OCI-LY1 (cell line): ENCODE results near the gene GPR158.
"Not testable (repeated sequence)": the region's sequence is repeated elsewhere in the genome, so short reads cannot be mapped to it uniquely, and the experiment has no call there.

Experiments used
- H2AFZ ChIP-seq: fragments of 200-600 bp; sonication (generic), shearing (Covaris generic); 2 replicates; pipeline ENCODE4 v1.6.0; 2014; ENCODE audit warnings: antibody characterized with exemption, mild to moderate bottlenecking, low read length
- H3F3A ChIP-seq: fragments of 200-600 bp; sonication (generic), shearing (Covaris generic); 2 replicates; pipeline ENCODE4 v1.6.0; 2014; ENCODE audit warnings: mild to moderate bottlenecking, antibody characterized with exemption, low read length, moderate library complexity; ENCODE audit not compliant: insufficient read depth
- H3K27ac ChIP-seq: fragments of 200-600 bp; sonication (generic); 2 replicates; pipeline ENCODE4 v1.5.1; 2014; ENCODE audit warnings: low read length, mixed run types, mild to moderate bottlenecking, low read depth; ENCODE audit not compliant: poor library complexity, severe bottlenecking
- H3K27me3 ChIP-seq: fragments of 200-600 bp; sonication (generic); 2 replicates; pipeline ENCODE4 v1.6.0; 2014; ENCODE audit warnings: antibody characterized with exemption, mild to moderate bottlenecking, low read length, moderate library complexity; ENCODE audit not compliant: insufficient read depth
- H3K36me3 ChIP-seq: fragments of 200-600 bp; sonication (generic); 2 replicates; pipeline ENCODE4 v1.6.1; 2014; ENCODE audit warnings: mild to moderate bottlenecking, antibody characterized with exemption, low read length, moderate library complexity, mixed read lengths; ENCODE audit not compliant: insufficient read depth
- H3K4me1 ChIP-seq: fragments of 200-600 bp; sonication (generic); 2 replicates; pipeline ENCODE4 v1.5.1; 2014; ENCODE audit warnings: mild to moderate bottlenecking, low read length, moderate library complexity; ENCODE audit not compliant: insufficient read depth, severe bottlenecking
- H3K4me2 ChIP-seq: fragments of 200-600 bp; sonication (generic), shearing (Covaris generic); 2 replicates; pipeline ENCODE4 v1.6.1; 2014; ENCODE audit warnings: low read length
- H3K4me3 ChIP-seq: fragments of 200-600 bp; sonication (generic); 2 replicates; pipeline ENCODE4 v1.5.1; 2014; ENCODE audit warnings: low read length, low read depth, mild to moderate bottlenecking, mixed read lengths; ENCODE audit not compliant: poor library complexity, severe bottlenecking
- H3K79me2 ChIP-seq: fragments of 200-600 bp; shearing (Covaris generic); 2 replicates; pipeline ENCODE4 v1.6.1; 2016; ENCODE audit warnings: mixed run types, low read length, mixed read lengths; ENCODE audit not compliant: insufficient read depth
- H3K9ac ChIP-seq: fragments of 200-600 bp; sonication (generic), shearing (Covaris generic); 2 replicates; pipeline ENCODE4 v1.6.1; 2014; ENCODE audit warnings: mild to moderate bottlenecking, low read length, mixed read lengths
- H3K9me2 ChIP-seq: fragments of 200-600 bp; sonication (generic), shearing (Covaris generic); 2 replicates; pipeline ENCODE4 v1.6.1; 2014; ENCODE audit warnings: low read depth, mild to moderate bottlenecking, low read length, mixed read lengths
- H3K9me3 ChIP-seq: fragments of 200-600 bp; shearing (Covaris generic); 2 replicates; pipeline ENCODE4 v1.6.1; 2014; ENCODE audit warnings: low read length, mixed read lengths
- H4K20me1 ChIP-seq: fragments of 200-600 bp; sonication (generic), shearing (Covaris generic); 2 replicates; pipeline ENCODE4 v1.6.0; 2016; ENCODE audit warnings: mild to moderate bottlenecking, low read length; ENCODE audit not compliant: insufficient read depth
- EZH2 ChIP-seq: fragments of 200-600 bp; sonication (generic), shearing (Covaris generic); IDR thresholded peaks from 2 replicates; pipeline ENCODE4 v1.8.0; 2017; ENCODE audit warnings: borderline replicate concordance, mixed run types, mild to moderate bottlenecking, antibody characterized with exemption, low read length, moderate library complexity, mixed read lengths
- TF ChIP-seq, protein P1 (sequence below): fragments of 200-600 bp; sonication (generic), shearing (Covaris generic); IDR thresholded peaks from 2 replicates; pipeline ENCODE4 v1.5.1; 2017; ENCODE audit warnings: mild to moderate bottlenecking, antibody characterized with exemption, low read length, moderate library complexity, mixed read lengths

GPR158 gene

GRCh38 chr10:25306386-25306785 is 131.6 kb downstream of the GPR158 start:
- no peak for TF ChIP-seq EZH2
- TF ChIP-seq, protein P1, sequence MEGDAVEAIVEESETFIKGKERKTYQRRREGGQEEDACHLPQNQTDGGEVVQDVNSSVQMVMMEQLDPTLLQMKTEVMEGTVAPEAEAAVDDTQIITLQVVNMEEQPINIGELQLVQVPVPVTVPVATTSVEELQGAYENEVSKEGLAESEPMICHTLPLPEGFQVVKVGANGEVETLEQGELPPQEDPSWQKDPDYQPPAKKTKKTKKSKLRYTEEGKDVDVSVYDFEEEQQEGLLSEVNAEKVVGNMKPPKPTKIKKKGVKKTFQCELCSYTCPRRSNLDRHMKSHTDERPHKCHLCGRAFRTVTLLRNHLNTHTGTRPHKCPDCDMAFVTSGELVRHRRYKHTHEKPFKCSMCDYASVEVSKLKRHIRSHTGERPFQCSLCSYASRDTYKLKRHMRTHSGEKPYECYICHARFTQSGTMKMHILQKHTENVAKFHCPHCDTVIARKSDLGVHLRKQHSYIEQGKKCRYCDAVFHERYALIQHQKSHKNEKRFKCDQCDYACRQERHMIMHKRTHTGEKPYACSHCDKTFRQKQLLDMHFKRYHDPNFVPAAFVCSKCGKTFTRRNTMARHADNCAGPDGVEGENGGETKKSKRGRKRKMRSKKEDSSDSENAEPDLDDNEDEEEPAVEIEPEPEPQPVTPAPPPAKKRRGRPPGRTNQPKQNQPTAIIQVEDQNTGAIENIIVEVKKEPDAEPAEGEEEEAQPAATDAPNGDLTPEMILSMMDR = no peak

GRCh38 chr10:25308278-25308677 is 133.5 kb downstream of the GPR158 start:
- Histone ChIP-seq H4K20me1 (no peaks in the 10 kb centered on the region), H3K4me1 (no peaks in the 10 kb centered on the region), H3K36me3 (no peaks in the 10 kb centered on the region), H3K27me3 (no peaks in the 10 kb centered on the region), H3K9ac (no peak overlapping the region), H3K4me2 (no peak overlapping the region), H2AFZ (no peak overlapping the region), H3K4me3 (no peak overlapping the region), H3F3A (no peaks in the 10 kb centered on the region), H3K9me3 (no peaks in the 10 kb centered on the region), H3K9me2 (no peaks in the 10 kb centered on the region), H3K27ac (no peak overlapping the region), H3K79me2 (no peaks in the 10 kb centered on the region)
- TF ChIP-seq EZH2 = no peak
- TF ChIP-seq, protein P1 = no peak

More at GRCh38 chr10:25306386-25306785, 131.6 kb downstream of the GPR158 start:
- H3K36me3 ChIP-seq = no peaks in the 10 kb centered on the region
- no peaks in the 10 kb centered on the region for H3K79me2 ChIP-seq
- H3K4me3 ChIP-seq = no peak overlapping the region
- H3K27ac ChIP-seq = no peak overlapping the region
- H3K9me3 ChIP-seq = no peaks in the 10 kb centered on the region
- H3K9ac ChIP-seq = no peak overlapping the region
- H4K20me1 ChIP-seq = no peaks in the 10 kb centered on the region
- H3F3A ChIP-seq = no peaks in the 10 kb centered on the region
- no peaks in the 10 kb centered on the region for H3K9me2 ChIP-seq
- H3K4me1 ChIP-seq = no peaks in the 10 kb centered on the region
- H3K4me2 ChIP-seq = no peak overlapping the region
- no peaks in the 10 kb centered on the region for H3K27me3 ChIP-seq
- H2AFZ ChIP-seq = no peak overlapping the region

GRCh38 chr10:25317596-25318211 is 142.9 kb downstream of the GPR158 start:
- not testable (repeated sequence) for H3K27ac ChIP-seq, H3K4me2 ChIP-seq, H3F3A ChIP-seq, H2AFZ ChIP-seq, H3K9me3 ChIP-seq, H3K9me2 ChIP-seq, H3K9ac ChIP-seq, H3K27me3 ChIP-seq, H3K79me2 ChIP-seq, H3K36me3 ChIP-seq, H4K20me1 ChIP-seq, H3K4me1 ChIP-seq, H3K4me3 ChIP-seq

DNA sequence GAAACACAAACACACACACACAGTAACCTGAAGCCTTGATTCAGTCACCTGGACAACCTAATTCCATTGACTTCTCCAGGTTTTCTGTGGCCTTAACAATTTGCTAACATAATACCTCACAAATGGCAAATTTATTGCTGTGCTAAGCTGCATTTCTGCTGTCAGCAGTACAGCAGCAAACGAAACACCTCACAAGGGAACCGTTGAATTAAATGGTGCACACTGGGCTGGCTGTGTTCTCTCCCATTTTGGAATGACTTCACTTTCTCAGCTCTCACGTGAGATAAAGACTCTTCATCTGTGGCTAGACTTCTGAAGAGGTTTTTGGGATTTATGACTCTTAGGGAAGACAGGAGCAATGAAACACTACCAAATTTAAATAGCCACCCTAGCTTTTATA is 152.5 kb downstream of the GPR158 start:
- no peaks in the 10 kb centered on the region for H3K9me2 ChIP-seq
- no peaks in the 10 kb centered on the region for H3K36me3 ChIP-seq
- no peaks in the 10 kb centered on the region for H3K79me2 ChIP-seq
- no peaks in the 10 kb centered on the region for H3K27me3 ChIP-seq
- H4K20me1 ChIP-seq = no peaks in the 10 kb centered on the region
- no peaks in the 10 kb centered on the region for H3F3A ChIP-seq
- no peaks in the 10 kb centered on the region for H3K9me3 ChIP-seq
- H3K4me2 ChIP-seq = no peak overlapping the region
- no peak overlapping the region for H3K9ac ChIP-seq
- H2AFZ ChIP-seq = no peak overlapping the region
- H3K4me1 ChIP-seq = no peaks in the 10 kb centered on the region
- no peak overlapping the region for H3K27ac ChIP-seq
- H3K4me3 ChIP-seq = no peak overlapping the region
- TF ChIP-seq, protein P1 = no peak
- TF ChIP-seq EZH2 = no peak
